Measurements from ENCODE around the gene HNRNPA2B1. TPM values are rescaled to one million over a fixed set of nuclear protein-coding genes. Genes with fewer than 3 reads are reported as not detected.

Gene HNRNPA2B1
- total RNA-seq, 2 experiments from 2014 or later: 258 to 1,090 TPM

GRCh38 chr7:26179826-26180497 is 20.6 kb downstream of the HNRNPA2B1 start:
- no peak for DNase-seq (ENCODE audit: low spot score)
- no peak overlapping the region for H3K4me3 ChIP-seq (ENCODE audit: low read depth, low read length, poor library complexity, severe bottlenecking)
- H3K4me2 ChIP-seq (ENCODE audit: low read length): no peak overlapping the region
- H3K27ac ChIP-seq (ENCODE audit: low read depth, low read length, poor library complexity, severe bottlenecking): no peak overlapping the region
- POLR2A ChIA-PET: interaction anchor here (0.7 to 1.7 kb wide), 5 partner anchors 9 to 168 kb away, joined by 3 to 6 read pairs (median 3); no protein-coding TSS in a partner anchor
- no peak overlapping the region for H2AFZ ChIP-seq (ENCODE audit: low read length)
- intact Hi-C loops (cut with micrococcal nuclease; ENCODE audit: unreplicated experiment): loop anchor here (5.0 kb wide), 1 partner anchor 88 kb away; no protein-coding TSS in a partner anchor
- no peaks in the 10 kb centered on the region for H3K9me3 ChIP-seq (ENCODE audit: low read length)
- no TSS peak for BruUV-seq (replicated peaks)
- no peaks in the 10 kb centered on the region for H3K4me1 ChIP-seq (ENCODE audit: insufficient read depth, low read length, poor library complexity, severe bottlenecking)
- no peaks in the 10 kb centered on the region for H3K9me2 ChIP-seq (ENCODE audit: insufficient read depth, low read length)
- no peaks in the 10 kb centered on the region for H3K79me2 ChIP-seq (ENCODE audit: insufficient read depth, low read depth, low read length)
- CTCF ChIA-PET (ENCODE audit: unreplicated experiment): interaction anchor here (0.9 kb wide), 1 partner anchor 23 kb away, joined by 3 read pairs; no protein-coding TSS in a partner anchor
- TF ChIP-seq EZH2phosphoT487 (IDR thresholded peaks at IDR 0.05; ENCODE audit: borderline replicate concordance, low read depth, low read length) (no peak), CTCF (conservative IDR thresholded peaks at IDR 0.05; ENCODE audit: low read length) (no peak)
- H3K36me3 ChIP-seq (ENCODE audit: insufficient read depth, low read length): peaks cover 45% of the 10 kb centered on the region
- peaks cover 10% of the 10 kb centered on the region for H4K20me1 ChIP-seq (ENCODE audit: insufficient read depth, low read length)

DNA sequence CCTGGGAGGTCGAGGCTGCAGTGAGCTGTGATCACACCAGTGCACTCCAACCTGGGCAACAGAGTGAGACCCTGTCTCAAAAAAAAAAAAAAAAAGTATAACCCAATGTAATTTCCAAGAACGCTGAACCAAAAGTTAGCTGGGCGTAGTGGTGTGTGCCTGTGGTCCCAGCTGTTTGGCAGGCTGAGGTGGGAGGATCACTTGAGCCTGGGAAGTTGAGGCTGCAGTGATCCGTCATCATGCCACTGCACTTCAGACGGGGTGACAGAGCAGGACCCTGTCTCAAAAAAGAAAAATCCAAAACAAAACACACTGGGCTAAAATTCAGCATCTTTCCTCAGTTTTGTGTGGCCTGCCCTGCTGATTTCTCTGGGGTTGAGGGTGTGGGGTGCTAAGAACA is 21.1 kb downstream of the HNRNPA2B1 start:
- TF ChIP-seq EZH2phosphoT487 (IDR thresholded peaks at IDR 0.05; ENCODE audit: borderline replicate concordance, low read depth, low read length) (no peak), CTCF (conservative IDR thresholded peaks at IDR 0.05; ENCODE audit: low read length) (no peak)
- intact Hi-C loops (cut with micrococcal nuclease; ENCODE audit: unreplicated experiment): no loop called here
- Histone ChIP-seq H3K4me1 (ENCODE audit: insufficient read depth, low read length, poor library complexity, severe bottlenecking) (no peaks in the 10 kb centered on the region), H3K27ac (ENCODE audit: low read depth, low read length, poor library complexity, severe bottlenecking) (no peak overlapping the region), H3K9me2 (ENCODE audit: insufficient read depth, low read length) (no peaks in the 10 kb centered on the region), H2AFZ (ENCODE audit: low read length) (no peak overlapping the region), H3K4me2 (ENCODE audit: low read length) (no peak overlapping the region), H4K20me1 (ENCODE audit: insufficient read depth, low read length) (peaks cover 10% of the 10 kb centered on the region), H3K36me3 (ENCODE audit: insufficient read depth, low read length) (peaks cover 41% of the 10 kb centered on the region), H3K4me3 (ENCODE audit: low read depth, low read length, poor library complexity, severe bottlenecking) (no peak overlapping the region), H3K79me2 (ENCODE audit: insufficient read depth, low read depth, low read length) (no peaks in the 10 kb centered on the region), H3K9me3 (ENCODE audit: low read length) (no peaks in the 10 kb centered on the region)
- POLR2A ChIA-PET: interaction anchor here (0.7 kb wide), 3 partner anchors 10 to 88 kb away, joined by 3 to 4 read pairs (median 3); no protein-coding TSS in a partner anchor
- no peak for DNase-seq (ENCODE audit: low spot score)
- CTCF ChIA-PET (ENCODE audit: unreplicated experiment): no interaction called here
- no TSS peak for BruUV-seq (replicated peaks)

Measured in OCI-LY7 (cell line).